DOHH2 (cell line): Measurements from ENCODE around the gene FAM98C.

ENCODE experiments used
- H3F3A ChIP-seq: fragments of 200-600 bp; sonication (generic), shearing (Covaris generic); 2 replicates; pipeline ENCODE4 v1.6.0; 2016; ENCODE audit warnings: antibody characterized with exemption, mild to moderate bottlenecking; ENCODE audit not compliant: control insufficient read depth, insufficient read depth
- H3K27ac ChIP-seq: fragments of 200-600 bp; sonication (generic); 2 replicates; pipeline ENCODE4 v1.5.1; 2014; ENCODE audit warnings: low read depth, mild to moderate bottlenecking, low read length, moderate library complexity
- H3K27me3 ChIP-seq: fragments of 200-600 bp; sonication (generic); 2 replicates; pipeline ENCODE4 v1.6.1; 2014; ENCODE audit warnings: mild to moderate bottlenecking, low read length, mixed read lengths; ENCODE audit not compliant: control insufficient read depth
- H3K36me3 ChIP-seq: fragments of 200-600 bp; sonication (generic); 2 replicates; pipeline ENCODE4 v1.6.1; 2014; ENCODE audit warnings: mild to moderate bottlenecking, low read length, moderate library complexity, mixed read lengths; ENCODE audit not compliant: control insufficient read depth
- H3K4me1 ChIP-seq: fragments of 200-600 bp; sonication (generic); 2 replicates; pipeline ENCODE4 v1.6.1; 2014; ENCODE audit warnings: mild to moderate bottlenecking, low read length, mixed read lengths; ENCODE audit not compliant: control insufficient read depth
- H3K4me2 ChIP-seq: fragments of 200-600 bp; sonication (generic); 2 replicates; pipeline ENCODE4 v1.6.0; 2014; ENCODE audit warnings: mild to moderate bottlenecking, low read length, moderate library complexity
- H3K4me3 ChIP-seq: fragments of 200-600 bp; sonication (generic); 2 replicates; pipeline ENCODE4 v1.5.1; 2014; ENCODE audit warnings: mild to moderate bottlenecking, low read length, mixed read lengths
- H3K79me2 ChIP-seq: fragments of 200-600 bp; sonication (generic); 2 replicates; pipeline ENCODE4 v1.6.1; 2014; ENCODE audit warnings: mild to moderate bottlenecking, low read length, mixed read lengths; ENCODE audit not compliant: control insufficient read depth
- H3K9me2 ChIP-seq: fragments of 200-600 bp; sonication (generic); replicated peaks from 2 replicates; pipeline ENCODE4 v1.6.1; 2014; ENCODE audit warnings: mild to moderate bottlenecking, low read length, mixed read lengths; ENCODE audit not compliant: control insufficient read depth
- H3K9me3 ChIP-seq: fragments of 200-600 bp; sonication (generic); 2 replicates; pipeline ENCODE4 v1.6.1; 2014; ENCODE audit warnings: antibody characterized with exemption, low read length, mixed read lengths; ENCODE audit not compliant: control insufficient read depth, insufficient read depth
- H4K20me1 ChIP-seq: fragments of 200-600 bp; sonication (generic); 2 replicates; pipeline ENCODE4 v1.6.0; 2014; ENCODE audit warnings: low read depth, mild to moderate bottlenecking, antibody characterized with exemption, low read length, moderate library complexity; ENCODE audit not compliant: control insufficient read depth, insufficient read depth
- CTCF ChIP-seq: fragments of 200-600 bp; sonication (generic); IDR thresholded peaks from one replicate; pipeline ENCODE4 v1.5.1; 2014; ENCODE audit warnings: antibody characterized with exemption, mild to moderate bottlenecking, low read depth, low read length; ENCODE audit not compliant: poor library complexity, severe bottlenecking
- EZH2phosphoT487 ChIP-seq: fragments of 200-600 bp; sonication (generic); IDR thresholded peaks from 2 replicates; pipeline ENCODE4 v1.6.1; 2017; ENCODE audit warnings: borderline replicate concordance, mild to moderate bottlenecking, antibody characterized with exemption, low read length, moderate library complexity, mixed read lengths

FAM98C gene

GRCh38 chr19:38445362-38445761 lies 42.5 kb downstream of the FAM98C start:
- H3K79me2 ChIP-seq: no peaks in the 10 kb centered on the region
- H3K4me3 ChIP-seq: no peak overlapping the region
- no peaks in the 10 kb centered on the region for H3K36me3 ChIP-seq
- no peak overlapping the region for H3K27ac ChIP-seq
- H3K4me1 ChIP-seq: no peaks in the 10 kb centered on the region
- H3K9me3 ChIP-seq: no peaks in the 10 kb centered on the region
- H3K4me2 ChIP-seq: no peak overlapping the region
- no peaks in the 10 kb centered on the region for H4K20me1 ChIP-seq
- H3F3A ChIP-seq: no peaks in the 10 kb centered on the region
- TF ChIP-seq EZH2phosphoT487 (no peak), CTCF (no peak)
- no peaks in the 10 kb centered on the region for H3K9me2 ChIP-seq
- H3K27me3 ChIP-seq: no peaks in the 10 kb centered on the region

GRCh38 chr19:38448225-38448624 lies 45.3 kb downstream of the FAM98C start:
- Histone ChIP-seq H3K4me2 (no peak overlapping the region), H3K36me3 (no peaks in the 10 kb centered on the region), H3K9me3 (no peaks in the 10 kb centered on the region; the same call in 1 of the 2 replicates), H3F3A (no peaks in the 10 kb centered on the region), H3K4me1 (no peaks in the 10 kb centered on the region), H3K9me2 (no peaks in the 10 kb centered on the region), H3K27ac (no peak overlapping the region), H3K79me2 (no peaks in the 10 kb centered on the region), H4K20me1 (no peaks in the 10 kb centered on the region), H3K27me3 (no peaks in the 10 kb centered on the region), H3K4me3 (no peak overlapping the region)
- TF ChIP-seq CTCF: no peak
- no peak for TF ChIP-seq EZH2phosphoT487

GRCh38 chr19:38449518-38449917 lies 46.6 kb downstream of the FAM98C start:
- H3K36me3 ChIP-seq: no peaks in the 10 kb centered on the region
- H3K27me3 ChIP-seq: no peaks in the 10 kb centered on the region
- no peaks in the 10 kb centered on the region for H4K20me1 ChIP-seq
- H3K4me3 ChIP-seq: no peak overlapping the region
- H3K9me2 ChIP-seq: no peaks in the 10 kb centered on the region
- no peak overlapping the region for H3K27ac ChIP-seq
- H3K4me2 ChIP-seq: no peak overlapping the region
- H3K9me3 ChIP-seq: no peaks in the 10 kb centered on the region; the same call in 1 of the 2 replicates
- H3F3A ChIP-seq: no peaks in the 10 kb centered on the region
- TF ChIP-seq EZH2phosphoT487: no peak
- no peak for TF ChIP-seq CTCF
- no peaks in the 10 kb centered on the region for H3K4me1 ChIP-seq
- H3K79me2 ChIP-seq: no peaks in the 10 kb centered on the region
